Activated CD8-positive, alpha-beta memory T cell treated with anti-CD3 and anti-CD28 coated beads, Interleukin-2, amount 50 U/mL, for 1 hour (primary cell): ENCODE data around the gene TMEM42.
A peak's percentile ranks its signal among the peaks of the same experiment; 100 is the strongest.

Experiments
- DNase-seq: peaks from one replicate; pipeline ENCODE4 v3.0.0-alpha.2; 2020; ENCODE audit errors: extremely low read depth

TMEM42 gene

DNA sequence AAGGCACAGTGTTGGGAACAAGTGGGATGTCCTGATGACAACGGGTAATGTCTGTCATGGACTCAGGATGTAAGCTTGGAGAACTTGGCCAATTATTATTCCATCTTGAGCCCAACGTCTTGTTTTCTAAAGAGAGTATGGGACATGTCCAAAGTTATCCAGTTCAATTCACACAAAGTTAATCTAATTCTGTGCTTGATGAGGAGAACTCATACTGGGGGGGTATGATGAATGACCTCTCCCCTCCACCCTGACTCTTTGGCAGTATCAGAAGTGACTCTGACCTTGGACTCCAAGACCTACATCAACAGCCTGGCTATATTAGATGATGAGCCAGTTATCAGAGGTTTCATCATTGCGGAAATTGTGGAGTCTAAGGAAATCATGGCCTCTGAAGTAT lies 49.0 kb downstream of the TMEM42 start:
- DNase-seq: no peak

DNA sequence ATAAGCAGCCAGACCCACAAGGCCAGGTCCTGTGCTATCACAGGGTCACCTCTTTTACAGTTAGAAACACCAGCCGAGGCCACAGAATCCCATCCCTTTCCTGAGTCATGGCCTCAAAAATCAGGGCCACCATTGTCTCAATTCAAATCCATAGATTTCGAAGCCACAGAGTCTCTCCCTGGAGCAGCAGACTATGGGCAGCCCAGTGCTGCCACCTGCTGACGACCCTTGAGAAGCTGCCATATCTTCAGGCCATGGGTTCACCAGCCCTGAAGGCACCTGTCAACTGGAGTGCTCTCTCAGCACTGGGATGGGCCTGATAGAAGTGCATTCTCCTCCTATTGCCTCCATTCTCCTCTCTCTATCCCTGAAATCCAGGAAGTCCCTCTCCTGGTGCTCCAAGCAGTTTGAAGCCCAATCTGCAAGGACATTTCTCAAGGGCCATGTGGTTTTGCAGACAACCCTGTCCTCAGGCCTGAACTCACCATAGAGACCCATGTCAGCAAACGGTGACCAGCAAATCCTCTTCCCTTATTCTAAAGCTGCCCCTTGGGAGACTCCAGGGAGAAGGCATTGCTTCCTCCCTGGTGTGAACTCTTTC lies 52.3 kb downstream of the TMEM42 start:
- DNase-seq: peak; percentile 7

DNA sequence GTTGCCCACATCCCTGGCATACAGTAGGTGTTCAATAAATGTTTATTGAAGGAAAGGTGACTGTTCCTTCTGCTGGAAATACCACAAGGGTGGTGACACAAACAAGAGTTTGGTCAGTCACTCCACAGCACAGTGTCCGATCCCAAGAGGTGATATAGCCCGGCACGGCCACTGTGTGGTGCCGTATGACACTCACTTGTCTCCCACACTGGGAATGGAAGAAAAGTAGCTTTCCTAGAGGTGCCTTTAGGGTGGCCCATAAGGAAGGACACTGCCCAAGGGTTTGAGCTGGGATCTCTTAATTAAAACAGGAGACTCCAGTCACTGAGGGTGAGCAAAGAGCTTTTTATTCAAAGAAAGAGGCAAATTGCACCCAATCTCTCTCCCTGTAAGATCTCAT lies 53.2 kb downstream of the TMEM42 start:
- DNase-seq: no peak
